Mesenchymal stem cell (in vitro differentiated cells and primary cell): ENCODE data around the gene NUP93.
"Not testable (repeated sequence)": the region's sequence is repeated elsewhere in the genome, so short reads cannot be mapped to it uniquely, and the experiment has no call there.

Source experiments
- DNase-seq: peaks from one replicate; pipeline ENCODE4 v3.0.0-alpha.2; 2013
- H2AFZ ChIP-seq: one replicate; pipeline ENCODE4 v1.6.1; 2013; ENCODE audit warnings: low read depth, mild to moderate bottlenecking, control low read depth, inconsistent platforms, low read length, moderate library complexity
- H2AK5ac ChIP-seq: 2 replicates; pipeline ENCODE4 v1.6.1; 2013; ENCODE audit warnings: low read length, moderate library complexity, mild to moderate bottlenecking, inconsistent platforms; ENCODE audit not compliant: severe bottlenecking
- H2BK120ac ChIP-seq: one replicate; pipeline ENCODE4 v1.6.1; 2013; ENCODE audit warnings: low read depth, mild to moderate bottlenecking, inconsistent platforms, low read length, moderate library complexity
- H2BK12ac ChIP-seq, 2 experiments: one replicate each; pipeline ENCODE4 v1.6.1; 2013; ENCODE audit warnings: inconsistent platforms in 2 of 2, low read length in 2 of 2, mild to moderate bottlenecking in 2 of 2, moderate library complexity in 2 of 2, control low read depth in 1 of 2
- H2BK15ac ChIP-seq: one replicate; pipeline ENCODE4 v1.6.1; 2013; ENCODE audit warnings: mild to moderate bottlenecking, low read depth, inconsistent platforms; ENCODE audit not compliant: poor library complexity, severe bottlenecking
- H2BK5ac ChIP-seq: 2 replicates; pipeline ENCODE4 v1.6.1; 2013; ENCODE audit warnings: low read depth, mild to moderate bottlenecking, low read length, control low read depth, inconsistent platforms; ENCODE audit not compliant: poor library complexity, severe bottlenecking
- H3K14ac ChIP-seq, 2 experiments: one replicate each; pipeline ENCODE4 v1.6.1; 2013; ENCODE audit warnings: inconsistent platforms in 2 of 2, low read length in 2 of 2, control low read depth in 1 of 2, mild to moderate bottlenecking in 1 of 2, moderate library complexity in 1 of 2
- H3K18ac ChIP-seq, 2 experiments: one replicate each; pipeline ENCODE4 v1.6.1; 2013; ENCODE audit warnings: inconsistent platforms in 2 of 2, low read length in 2 of 2, control low read depth in 1 of 2, low read depth in 1 of 2, mild to moderate bottlenecking in 1 of 2
- H3K23ac ChIP-seq, 2 experiments: one replicate each; pipeline ENCODE4 v1.6.1; 2013; ENCODE audit warnings: inconsistent platforms in 2 of 2, low read length in 2 of 2, mild to moderate bottlenecking in 2 of 2, moderate library complexity in 2 of 2, control low read depth in 1 of 2
- H3K27ac ChIP-seq: 2 replicates; pipeline ENCODE4 v1.5.1; 2013; ENCODE audit warnings: mild to moderate bottlenecking, moderate library complexity, low read length, control low read depth, inconsistent platforms; ENCODE audit not compliant: poor library complexity, severe bottlenecking
- H3K27me3 ChIP-seq, 2 experiments: 2 replicates each; pipeline versions ENCODE4 v1.6.1 to v1.7.0; 2013; ENCODE audit warnings: low read length in 2 of 2, mild to moderate bottlenecking in 2 of 2, moderate library complexity in 2 of 2, control low read depth in 1 of 2, inconsistent platforms in 1 of 2; ENCODE audit not compliant: control insufficient read depth in 1 of 2, insufficient read depth in 1 of 2
- H3K36me3 ChIP-seq, 2 experiments: 2 replicates each; pipeline versions ENCODE4 v1.6.1 to v1.7.0; 2013; ENCODE audit warnings: low read length in 2 of 2, control low read depth in 1 of 2, inconsistent platforms in 1 of 2, low read depth in 1 of 2, mild to moderate bottlenecking in 1 of 2; ENCODE audit not compliant: insufficient read depth in 2 of 2, control insufficient read depth in 1 of 2
- H3K4ac ChIP-seq, 2 experiments: one replicate each; pipeline ENCODE4 v1.6.1; 2013; ENCODE audit warnings: inconsistent platforms in 2 of 2, low read length in 2 of 2, mild to moderate bottlenecking in 2 of 2, moderate library complexity in 2 of 2, control low read depth in 1 of 2, low read depth in 1 of 2
- H3K4me1 ChIP-seq: 2 replicates; pipeline ENCODE4 v1.6.1; 2013; ENCODE audit warnings: low read depth, low read length, control low read depth; ENCODE audit not compliant: control insufficient read depth, insufficient read depth
- H3K4me2 ChIP-seq: 2 replicates; pipeline ENCODE4 v1.6.1; 2013; ENCODE audit warnings: low read length, mild to moderate bottlenecking, inconsistent platforms; ENCODE audit not compliant: poor library complexity, severe bottlenecking
- H3K4me3 ChIP-seq, 2 experiments: 2 replicates each; pipeline versions ENCODE4 v1.5.1 to v1.7.0; 2013; ENCODE audit warnings: low read length in 2 of 2, mild to moderate bottlenecking in 2 of 2, control low read depth in 1 of 2, low read depth in 1 of 2; ENCODE audit not compliant: insufficient read depth in 1 of 2
- H3K79me1 ChIP-seq: replicated peaks from 2 replicates; pipeline ENCODE4 v1.6.1; 2013; ENCODE audit warnings: mild to moderate bottlenecking, control low read depth, low read length, inconsistent platforms; ENCODE audit not compliant: poor library complexity, severe bottlenecking
- H3K9ac ChIP-seq: 2 replicates; pipeline ENCODE4 v1.7.0; 2013; ENCODE audit warnings: mild to moderate bottlenecking, low read length, moderate library complexity
- H3K9me3 ChIP-seq: 2 replicates; pipeline ENCODE4 v1.7.0; 2013; ENCODE audit warnings: mild to moderate bottlenecking, low read length; ENCODE audit not compliant: control insufficient read depth
- H4K8ac ChIP-seq: one replicate; pipeline ENCODE4 v1.6.1; 2013; ENCODE audit warnings: inconsistent platforms, mild to moderate bottlenecking, low read length, moderate library complexity
- H4K91ac ChIP-seq: one replicate; pipeline ENCODE4 v1.6.1; 2013; ENCODE audit warnings: mild to moderate bottlenecking, low read length, inconsistent platforms
- WGBS: methylation state at CpG from one replicate; pipeline ENCODE4 v1.1.7; 2013; ENCODE audit warnings: mixed read lengths; 5-methylcytosine and 5-hydroxymethylcytosine counted together

NUP93 gene

GRCh38 chr16:56716761-56717160, 13.2 kb upstream of the NUP93 start:
- Histone ChIP-seq H3K4me2 (no peak overlapping the region), H2AFZ (no peak overlapping the region), H3K79me1 (no peaks in the 10 kb centered on the region), H2BK15ac (no peak overlapping the region), H3K27ac (no peak overlapping the region), H3K9me3 (no peaks in the 10 kb centered on the region), H3K27me3 (no peaks in the 10 kb centered on the region), H3K18ac (no peak overlapping the region), H3K36me3 (no peaks in the 10 kb centered on the region), H2AK5ac (no peak overlapping the region), H3K4me3 (no peak overlapping the region), H3K14ac (no peak overlapping the region), H3K4ac (no peak overlapping the region), H3K4me1 (no peaks in the 10 kb centered on the region), H2BK120ac (no peak overlapping the region), H3K9ac (no peak overlapping the region), H4K8ac (no peak overlapping the region), H3K23ac (no peak overlapping the region), H2BK5ac (no peak overlapping the region), H4K91ac (no peak overlapping the region), H2BK12ac (no peak overlapping the region)
- no peak for DNase-seq
- WGBS, result 86% methylated on average over 1 of the region's 3 CpGs

GRCh38 chr16:56717532-56717931, 12.4 kb upstream of the NUP93 start:
- not testable (repeated sequence) for H2AK5ac ChIP-seq, H3K18ac ChIP-seq, H3K79me1 ChIP-seq, H4K91ac ChIP-seq, H2BK12ac ChIP-seq, H2BK5ac ChIP-seq, H3K14ac ChIP-seq, DNase-seq, H4K8ac ChIP-seq, H2AFZ ChIP-seq, H3K27me3 ChIP-seq, H3K27ac ChIP-seq, H3K4ac ChIP-seq, H3K9me3 ChIP-seq, H3K36me3 ChIP-seq, H3K4me2 ChIP-seq, H3K4me3 ChIP-seq, H2BK120ac ChIP-seq, H3K23ac ChIP-seq, H3K4me1 ChIP-seq, H3K9ac ChIP-seq, H2BK15ac ChIP-seq
- 67% methylated on average over 1 of the region's 2 CpGs for WGBS

GRCh38 chr16:56722200-56722842, 7.6 kb upstream of the NUP93 start:
- Histone ChIP-seq H2BK15ac (no peak overlapping the region), H2BK5ac (no peak overlapping the region), H3K36me3 (no peaks in the 10 kb centered on the region), H3K4me3 (no peak overlapping the region), H3K18ac (no peak overlapping the region), H3K9me3 (no peaks in the 10 kb centered on the region), H4K91ac (no peak overlapping the region), H3K4ac (no peak overlapping the region), H3K79me1 (no peaks in the 10 kb centered on the region), H3K9ac (no peak overlapping the region), H3K27ac (no peak overlapping the region), H3K4me2 (no peak overlapping the region), H3K14ac (no peak overlapping the region), H2AK5ac (no peak overlapping the region), H2BK12ac (no peak overlapping the region), H2AFZ (no peak overlapping the region), H3K27me3 (peaks cover 0 to 4% of the 10 kb centered on the region in 2 experiments), H3K23ac (no peak overlapping the region), H2BK120ac (no peak overlapping the region), H4K8ac (no peak overlapping the region), H3K4me1 (peaks cover 1% of the 10 kb centered on the region)
- DNase-seq, result no peak
- WGBS, result 68% methylated on average over 3 of the region's 5 CpGs

GRCh38 chr16:56724191-56724590, 5.7 kb upstream of the NUP93 start:
- no peak overlapping the region for H3K9ac ChIP-seq
- no peak overlapping the region for H4K91ac ChIP-seq
- no peak overlapping the region for H4K8ac ChIP-seq
- DNase-seq, result no peak
- no peak overlapping the region for H3K4me3 ChIP-seq
- no peaks in the 10 kb centered on the region for H3K36me3 ChIP-seq
- no peak overlapping the region for H2BK12ac ChIP-seq
- no peak overlapping the region for H3K4me2 ChIP-seq
- no peak overlapping the region for H2BK5ac ChIP-seq
- no peak overlapping the region for H3K18ac ChIP-seq
- H3K4me1 ChIP-seq, result peaks cover 1% of the 10 kb centered on the region
- no peak overlapping the region for H3K4ac ChIP-seq
- no peak overlapping the region for H3K27ac ChIP-seq
- peaks cover 1% of the 10 kb centered on the region for H3K79me1 ChIP-seq
- no peak overlapping the region for H2BK15ac ChIP-seq
- no peak overlapping the region for H2AFZ ChIP-seq
- 74% methylated on average over 2 of the region's 3 CpGs for WGBS
- H2AK5ac ChIP-seq, result no peak overlapping the region
- H3K27me3 ChIP-seq, result peaks cover 0 to 4% of the 10 kb centered on the region in 2 experiments
- H3K23ac ChIP-seq, result no peak overlapping the region
- H2BK120ac ChIP-seq, result no peak overlapping the region
- no peaks in the 10 kb centered on the region for H3K9me3 ChIP-seq
- no peak overlapping the region for H3K14ac ChIP-seq
